Muscle of arm (tissue), 14 donors: Measurements from ENCODE around the gene AMHR2. TPM values are rescaled to one million over a fixed set of nuclear protein-coding genes. Genes with fewer than 3 reads are reported as not detected.
A peak's percentile ranks its signal among the peaks of the same experiment; 100 is the strongest.
"Not testable (repeated sequence)": the region's sequence is repeated elsewhere in the genome, so short reads cannot be mapped to it uniquely, and the experiment has no call there.

Source experiments
- DNase-seq: peaks from one replicate; pipeline ENCODE4 v3.0.0-alpha.2; 2013
- long read RNA-seq, 11 donors: transcript quantifications; one replicate each; lab custom pipeline, GENCODE V29; 2026
- polyA plus RNA-seq, 12 donors: library from polyadenylated mRNA; unstranded; fragments of 120-200 nt; gene quantifications; one replicate each; pipeline ENCODE4 v1.2.1, GENCODE V29; 2013; ENCODE audit not compliant: insufficient read length in 12 of 12

AMHR2 gene
- polyA plus RNA-seq: under 1 TPM in 1 of 12 donors, not detected in 11; 0.07 TPM
- long read RNA-seq, donor 1: 0 reads
- long read RNA-seq, donor 2: 0 reads
- long read RNA-seq, donor 3: 0 reads
- long read RNA-seq, donor 4: 0 reads
- long read RNA-seq, donor 5: 0 reads
- long read RNA-seq, donor 6: 0 reads
- long read RNA-seq, donor 7: 0 reads
- long read RNA-seq, donor 8: 0 reads
- long read RNA-seq, donor 9: 0 reads
- long read RNA-seq, donor 10: 0 reads
- long read RNA-seq, donor 11: 0 reads

GRCh38 chr12:53423597-53423996, at the start of gene AMHR2:
TSS of gene AMHR2 (plus strand) at chr12:53423855. CDS start at chr12:53423935, 80 bp downstream.
- DNase-seq: no peak

- not testable (repeated sequence) for DNase-seq
Observed at GRCh38 chr12:53374277-53374676, 49.4 kb upstream of the AMHR2 start.

GRCh38 chr12:53376747-53377146, 46.9 kb upstream of the AMHR2 start:
- no peak for DNase-seq

- no peak for DNase-seq
Observed at GRCh38 chr12:53378222-53378621, 45.4 kb upstream of the AMHR2 start.

- no peak for DNase-seq
Observed at GRCh38 chr12:53378724-53379388, 44.8 kb upstream of the AMHR2 start.

GRCh38 chr12:53379389-53380103, 44.1 kb upstream of the AMHR2 start:
- DNase-seq: peak; percentile 100

GRCh38 chr12:53380104-53380793, 43.4 kb upstream of the AMHR2 start, which contains the start of gene SP1:
TSS of gene SP1 (plus strand) at chr12:53380176. CDS start at chr12:53380292, 116 bp downstream.
- peak; percentile 91 for DNase-seq

- no peak for DNase-seq
Observed at GRCh38 chr12:53380794-53381730, 42.6 kb upstream of the AMHR2 start.

- DNase-seq: no peak
Observed at GRCh38 chr12:53381731-53382630, 41.7 kb upstream of the AMHR2 start.

- no peak for DNase-seq
Observed at GRCh38 chr12:53383258-53383657, 40.4 kb upstream of the AMHR2 start.

GRCh38 chr12:53386381-53386780, 37.3 kb upstream of the AMHR2 start:
- not testable (repeated sequence) for DNase-seq

- DNase-seq: no peak
Observed at GRCh38 chr12:53388932-53389331, 34.7 kb upstream of the AMHR2 start.

GRCh38 chr12:53389702-53390101, 34.0 kb upstream of the AMHR2 start:
- no peak for DNase-seq

GRCh38 chr12:53391724-53392123, 31.9 kb upstream of the AMHR2 start:
- peak; percentile 44 for DNase-seq

- no peak for DNase-seq
Observed at GRCh38 chr12:53399896-53400295, 23.8 kb upstream of the AMHR2 start.

- DNase-seq: not testable (repeated sequence)
Observed at GRCh38 chr12:53402351-53402750, 21.3 kb upstream of the AMHR2 start.

GRCh38 chr12:53402871-53403270, 20.8 kb upstream of the AMHR2 start:
- DNase-seq: no peak

- no peak for DNase-seq
Observed at GRCh38 chr12:53410951-53411350, 12.7 kb upstream of the AMHR2 start.

GRCh38 chr12:53413485-53414204, 10.0 kb upstream of the AMHR2 start:
- DNase-seq: no peak
